Measurements from ENCODE around the gene CCDC34.

CCDC34 gene

GRCh38 chr11:27362749-27363575 is at the start of gene CCDC34:
CCDC34 (minus strand) TSS chr11:27363215; CDS start chr11:27363194, 21 bp downstream.
- peak; percentile 90 to 91 for DNase-seq

GRCh38 chr11:27412192-27412691 is 49.2 kb upstream of the CCDC34 start:
- no peak for DNase-seq

- no peak for DNase-seq
Observed at GRCh38 chr11:27411328-27411727, 48.3 kb upstream of the CCDC34 start.

GRCh38 chr11:27410272-27410671 is 47.3 kb upstream of the CCDC34 start:
- no peak for DNase-seq

- DNase-seq = no peak
Observed at GRCh38 chr11:27409742-27410141, 46.7 kb upstream of the CCDC34 start.

- no peak for DNase-seq
Observed at GRCh38 chr11:27409049-27409448, 46.0 kb upstream of the CCDC34 start.

- DNase-seq = no peak
Observed at GRCh38 chr11:27408246-27408800, 45.3 kb upstream of the CCDC34 start.

- DNase-seq = no peak
Observed at GRCh38 chr11:27406498-27407354, 43.7 kb upstream of the CCDC34 start.

GRCh38 chr11:27405134-27405533 is 42.1 kb upstream of the CCDC34 start:
- no peak for DNase-seq

GRCh38 chr11:27404427-27404826 is 41.4 kb upstream of the CCDC34 start:
- DNase-seq = no peak

GRCh38 chr11:27403195-27403594 is 40.2 kb upstream of the CCDC34 start:
- DNase-seq = no peak

GRCh38 chr11:27402450-27402849 is 39.4 kb upstream of the CCDC34 start:
- DNase-seq = no peak

GRCh38 chr11:27401833-27402316 is 38.9 kb upstream of the CCDC34 start:
- DNase-seq = no peak

GRCh38 chr11:27401280-27401832 is 38.3 kb upstream of the CCDC34 start:
- no peak for DNase-seq

- DNase-seq = no peak
Observed at GRCh38 chr11:27398400-27398770, 35.4 kb upstream of the CCDC34 start.

- no peak for DNase-seq
Observed at GRCh38 chr11:27397624-27398399, 34.8 kb upstream of the CCDC34 start.

GRCh38 chr11:27396259-27396839 is 33.3 kb upstream of the CCDC34 start:
- no peak for DNase-seq

GRCh38 chr11:27395556-27396258 is 32.7 kb upstream of the CCDC34 start:
- no peak for DNase-seq

- DNase-seq = no peak
Observed at GRCh38 chr11:27394781-27395228, 31.8 kb upstream of the CCDC34 start.

GRCh38 chr11:27392278-27393114 is 29.5 kb upstream of the CCDC34 start:
- DNase-seq = no peak
